Gastroesophageal sphincter (tissue), 2 donors: ENCODE measurements around the gene KCNH8.

Source experiments
- EP300 ChIP-seq: sonication (generic); formaldehyde crosslinking; IDR thresholded peaks from one replicate; pipeline ENCODE4 v1.6.1; 2017; ENCODE audit warnings: antibody characterized with exemption, mild to moderate bottlenecking
- POLR2A ChIP-seq, 2 donors: fragments of 450-650 bp; IDR thresholded peaks; one replicate each; pipeline ENCODE4 v1.6.1; 2017; ENCODE audit warnings: antibody characterized with exemption in 2 of 2, mild to moderate bottlenecking in 2 of 2, moderate library complexity in 1 of 2
- POLR2AphosphoS5 ChIP-seq: sonication (generic); formaldehyde crosslinking; IDR thresholded peaks from one replicate; pipeline ENCODE4 v1.6.1; 2017; ENCODE audit warnings: antibody characterized with exemption

GRCh38 chr3:19228167-19228566 lies 79.9 kb downstream of the KCNH8 start:
- TF ChIP-seq EP300, result no peak
- TF ChIP-seq POLR2A (IDR thresholded peaks at IDR 0.05), result no peak
- no peak for TF ChIP-seq POLR2AphosphoS5
